ENCODE data around the gene SAMD13. TPM values are rescaled to one million over a fixed set of nuclear protein-coding genes. Genes with fewer than 3 reads are reported as not detected.

The SAMD13 gene
- total and polyA plus RNA-seq, 2 of the 8 experiments (the other 6 are each of a cell fraction or from before 2014, with no cell fraction given): 0.86 to 2.3 TPM

DNA sequence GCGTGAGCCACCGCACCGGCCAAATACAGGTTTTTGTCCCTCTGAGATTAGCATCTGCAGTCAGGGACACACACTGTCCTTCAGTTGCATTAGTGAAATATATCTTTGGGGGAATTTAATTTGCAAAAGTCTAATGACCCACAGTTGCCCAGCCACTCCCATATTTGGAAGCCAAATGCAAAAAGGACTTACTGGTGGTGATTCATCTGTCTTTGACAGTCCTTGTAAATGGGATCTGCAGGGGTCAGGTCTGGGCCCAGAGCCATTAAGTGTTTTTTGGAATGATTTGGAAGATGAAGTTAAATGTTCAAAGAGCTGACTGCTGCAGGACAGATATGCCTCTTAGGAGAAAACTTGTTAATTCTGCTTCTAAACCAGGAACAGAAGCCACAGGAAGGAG is 52.2 kb downstream of the SAMD13 start:
- Histone ChIP-seq H3K23ac (ENCODE audit: insufficient read length) (no peak overlapping the region), H2BK12ac (ENCODE audit: low read depth, low read length) (no peak overlapping the region), H3K79me2 (ENCODE audit: control insufficient read depth in 1 of 2, insufficient read depth in 2 of 2, low read length in 2 of 2) (no peaks in the 10 kb centered on the region), H3K23me2 (ENCODE audit: low read depth, low read length) (no peaks in the 10 kb centered on the region), H3K4ac (replicated peaks; ENCODE audit: insufficient read length, low read depth, low read length) (no peak overlapping the region), H2BK15ac (ENCODE audit: low read length) (no peak overlapping the region), H3K4me2 (ENCODE audit: insufficient read depth in 1 of 2, low read depth in 2 of 2, low read length in 2 of 2) (no peak overlapping the region), H4K8ac (ENCODE audit: extremely low read depth, insufficient read depth, low read length) (no peak overlapping the region), H3K27ac (ENCODE audit: low read depth, low read length) (no peak overlapping the region), H2BK5ac (ENCODE audit: low read depth, low read length) (no peak overlapping the region), H2BK120ac (replicated peaks; ENCODE audit: low read depth, low read length) (no peak overlapping the region), H3K18ac (ENCODE audit: extremely low read depth, low read length) (no peak overlapping the region), H3K9me3 (ENCODE audit: insufficient read depth in 2 of 2, low read depth in 1 of 2, low read length in 1 of 2) (no peaks in the 10 kb centered on the region), H4K91ac (replicated peaks; ENCODE audit: insufficient read length, low read length) (no peak overlapping the region), H2AFZ (ENCODE audit: low read length) (no peak overlapping the region), H4K20me1 (replicated peaks in 1 of 2; ENCODE audit: control insufficient read depth in 1 of 2, insufficient read depth in 2 of 2, low read length in 2 of 2) (no peaks in the 10 kb centered on the region), H3K79me1 (ENCODE audit: low read depth, low read length) (no peaks in the 10 kb centered on the region), H3K4me1 (replicated peaks in 1 of 4; ENCODE audit: control insufficient read depth in 3 of 4, insufficient read depth in 4 of 4, low read length in 3 of 4) (no peaks in the 10 kb centered on the region), H2AK5ac (ENCODE audit: low read depth, low read length) (no peak overlapping the region), H2BK20ac (ENCODE audit: low read length) (no peak overlapping the region), H3K27me3 (replicated peaks in 1 of 4; ENCODE audit: control insufficient read depth in 3 of 4, extremely low read depth in 1 of 4, insufficient read depth in 3 of 4, low read length in 3 of 4) (no peaks in the 10 kb centered on the region), H3K56ac (replicated peaks; ENCODE audit: insufficient read length, low read depth, low read length) (no peak overlapping the region), H3K4me3 (ENCODE audit: extremely low read depth in 1 of 4, insufficient read depth in 2 of 4, low read depth in 3 of 4, low read length in 4 of 4) (no peak overlapping the region), H3K14ac (ENCODE audit: insufficient read length) (no peak overlapping the region), H4K5ac (ENCODE audit: insufficient read length, low read depth, low read length) (no peak overlapping the region), H3K9ac (replicated peaks in 1 of 4; ENCODE audit: extremely low read depth in 1 of 4, low read depth in 3 of 4, low read length in 3 of 4) (no peak overlapping the region), H3K36me3 (ENCODE audit: control insufficient read depth in 2 of 4, insufficient read depth in 4 of 4, low read length in 3 of 4) (no peaks in the 10 kb centered on the region)
- FAIRE-seq (no peak), DNase-seq (ENCODE audit: low read depth in 1 of 2, low spot score in 2 of 2) (no peak)
- 100% methylated on average over 3 of the region's 3 CpGs; no CpG with 5 or more reads in 1 of the 2 experiments for WGBS, 2 experiments (ENCODE audit: extremely low coverage in 1 of 2, insufficient coverage in 1 of 2, insufficient read length in 1 of 2, insufficient replicate concordance in 2 of 2, low coverage in 1 of 2, low lambda C conversion rate in 2 of 2, missing lambda C conversion rate in 1 of 2)
- CTCF ChIA-PET (ENCODE audit: partially characterized antibody): no interaction called here
- TF ChIP-seq CTBP2 (IDR thresholded peaks at IDR 0.05; ENCODE audit: borderline replicate concordance, insufficient read depth, insufficient read length, low read length): no peak
- no peak for TF ChIP-seq RFX5 (IDR thresholded peaks at IDR 0.05; ENCODE audit: borderline replicate concordance, low read depth, low read length)
- no peak for TF ChIP-seq RBBP5 (IDR thresholded peaks at IDR 0.05; ENCODE audit: borderline replicate concordance, low read depth, low read length)
- no peak for TF ChIP-seq PHF8 (conservative IDR thresholded peaks at IDR 0.05; ENCODE audit: low read depth, low read length)
- TF ChIP-seq KDM4A (IDR thresholded peaks at IDR 0.05; ENCODE audit: low read depth, low read length, severe bottlenecking): no peak
- TF ChIP-seq, protein P1, sequence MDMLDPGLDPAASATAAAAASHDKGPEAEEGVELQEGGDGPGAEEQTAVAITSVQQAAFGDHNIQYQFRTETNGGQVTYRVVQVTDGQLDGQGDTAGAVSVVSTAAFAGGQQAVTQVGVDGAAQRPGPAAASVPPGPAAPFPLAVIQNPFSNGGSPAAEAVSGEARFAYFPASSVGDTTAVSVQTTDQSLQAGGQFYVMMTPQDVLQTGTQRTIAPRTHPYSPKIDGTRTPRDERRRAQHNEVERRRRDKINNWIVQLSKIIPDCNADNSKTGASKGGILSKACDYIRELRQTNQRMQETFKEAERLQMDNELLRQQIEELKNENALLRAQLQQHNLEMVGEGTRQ (IDR thresholded peaks at IDR 0.05; ENCODE audit: low read length): no peak
- no peak for TF ChIP-seq SP4 (IDR thresholded peaks at IDR 0.05; ENCODE audit: low read length)
- no peak for TF ChIP-seq TAF1 (IDR thresholded peaks at IDR 0.05; ENCODE audit: low read depth, low read length)
- TF ChIP-seq FOSL1 (IDR thresholded peaks at IDR 0.05; ENCODE audit: insufficient read depth, low read depth, low read length): no peak
- TF ChIP-seq GTF2F1 (IDR thresholded peaks at IDR 0.05; ENCODE audit: borderline replicate concordance, low read depth, low read length): no peak
- TF ChIP-seq GABPA (IDR thresholded peaks at IDR 0.05; ENCODE audit: borderline replicate concordance, insufficient read depth, low read length): no peak
- no peak for TF ChIP-seq RNF2 (IDR thresholded peaks at IDR 0.05; ENCODE audit: borderline replicate concordance, low read depth, low read length, missing control alignments, poor library complexity, severe bottlenecking)
- TF ChIP-seq SIRT6 (IDR thresholded peaks at IDR 0.05; ENCODE audit: low read length): no peak
- POLR2A ChIA-PET (ENCODE audit: partially characterized antibody): no interaction called here
